Loucy (cell line): ENCODE measurements around the gene KCNA3.

Source experiments
- H2AFZ ChIP-seq: fragments of 200-600 bp; sonication (generic); 2 replicates; pipeline ENCODE4 v1.6.0; 2016; ENCODE audit warnings: antibody characterized with exemption, mild to moderate bottlenecking, low read length, moderate library complexity
- H3F3A ChIP-seq: fragments of 200-600 bp; 2 replicates; pipeline ENCODE4 v1.6.0; 2016; ENCODE audit warnings: antibody characterized with exemption, low read depth, mild to moderate bottlenecking
- H3K27me3 ChIP-seq: fragments of 200-600 bp; sonication (generic); 2 replicates; pipeline ENCODE4 v1.6.1; 2014; ENCODE audit warnings: low read length, mild to moderate bottlenecking; ENCODE audit not compliant: insufficient read depth, poor library complexity, severe bottlenecking
- H3K36me3 ChIP-seq: fragments of 200-600 bp; sonication (generic); 2 replicates; pipeline ENCODE4 v1.6.1; 2016; ENCODE audit warnings: low read length; ENCODE audit not compliant: insufficient read depth
- H3K4me1 ChIP-seq: fragments of 200-600 bp; sonication (generic); 2 replicates; pipeline ENCODE4 v1.5.1; 2014; ENCODE audit warnings: low read length, mild to moderate bottlenecking; ENCODE audit not compliant: insufficient read depth, poor library complexity, severe bottlenecking
- H3K4me2 ChIP-seq: fragments of 200-600 bp; sonication (generic); 2 replicates; pipeline ENCODE4 v1.6.0; 2014; ENCODE audit warnings: antibody characterized with exemption, low read length, low read depth, mild to moderate bottlenecking; ENCODE audit not compliant: poor library complexity, severe bottlenecking
- H3K4me3 ChIP-seq: fragments of 200-600 bp; sonication (generic); 2 replicates; pipeline ENCODE4 v1.5.1; 2014; ENCODE audit warnings: low read length, mild to moderate bottlenecking, mixed read lengths; ENCODE audit not compliant: poor library complexity, severe bottlenecking
- H3K79me2 ChIP-seq: fragments of 200-600 bp; sonication (generic); 2 replicates; pipeline ENCODE4 v1.6.1; 2014; ENCODE audit warnings: low read length; ENCODE audit not compliant: insufficient read depth
- H3K9ac ChIP-seq: fragments of 200-600 bp; sonication (generic); 2 replicates; pipeline ENCODE4 v1.6.0; 2014; ENCODE audit warnings: mild to moderate bottlenecking, low read depth, low read length, moderate library complexity; ENCODE audit not compliant: poor library complexity, severe bottlenecking
- H3K9me2 ChIP-seq: fragments of 200-600 bp; sonication (generic); replicated peaks from 2 replicates; pipeline ENCODE4 v1.6.1; 2016; ENCODE audit warnings: low read depth, low read length, mixed read lengths
- H3K9me3 ChIP-seq: fragments of 200-600 bp; sonication (generic); 2 replicates; pipeline ENCODE4 v1.6.1; 2014; ENCODE audit warnings: mild to moderate bottlenecking, antibody characterized with exemption, low read length, low read depth; ENCODE audit not compliant: insufficient read depth
- H4K20me1 ChIP-seq: fragments of 200-600 bp; sonication (generic); 2 replicates; pipeline ENCODE4 v1.6.0; 2014; ENCODE audit warnings: antibody characterized with exemption, low read length, mild to moderate bottlenecking; ENCODE audit not compliant: insufficient read depth, poor library complexity, severe bottlenecking
- CTCF ChIP-seq: fragments of 200-600 bp; sonication (generic); conservative IDR thresholded peaks from 2 replicates; pipeline ENCODE4 v1.5.1; 2014; ENCODE audit warnings: mild to moderate bottlenecking, antibody characterized with exemption, low read length
- EZH2phosphoT487 ChIP-seq: fragments of 200-600 bp; IDR thresholded peaks from 2 replicates; pipeline ENCODE4 v1.6.1; 2018; ENCODE audit warnings: antibody characterized with exemption, mild to moderate bottlenecking, moderate library complexity, borderline replicate concordance

KCNA3 gene

GRCh38 chr1:110682898-110683297 is 8.2 kb upstream of the KCNA3 start:
- Histone ChIP-seq H3K79me2 (no peaks in the 10 kb centered on the region), H3K36me3 (no peaks in the 10 kb centered on the region), H3K4me3 (no peak overlapping the region), H3K9me2 (no peaks in the 10 kb centered on the region), H2AFZ (no peak overlapping the region), H3K4me1 (no peaks in the 10 kb centered on the region), H3K27me3 (no peaks in the 10 kb centered on the region), H3K9me3 (no peaks in the 10 kb centered on the region), H3K4me2 (no peak overlapping the region), H3K9ac (no peak overlapping the region), H3F3A (no peaks in the 10 kb centered on the region), H4K20me1 (no peaks in the 10 kb centered on the region)
- TF ChIP-seq EZH2phosphoT487 (no peak), CTCF (no peak)

GRCh38 chr1:110680036-110680735 is 5.4 kb upstream of the KCNA3 start:
- Histone ChIP-seq H3K79me2 (no peaks in the 10 kb centered on the region), H3K9me2 (no peaks in the 10 kb centered on the region), H4K20me1 (no peaks in the 10 kb centered on the region), H3F3A (0 out of 2 replicates have a peak, but pooled peaks cover 4% of the 10 kb centered on the region), H3K9ac (no peak overlapping the region), H3K4me1 (no peaks in the 10 kb centered on the region), H3K36me3 (no peaks in the 10 kb centered on the region), H3K4me2 (no peak overlapping the region), H3K4me3 (no peak overlapping the region), H2AFZ (no peak overlapping the region), H3K27me3 (no peaks in the 10 kb centered on the region), H3K9me3 (no peaks in the 10 kb centered on the region)
- TF ChIP-seq EZH2phosphoT487 (no peak), CTCF (no peak)

DNA sequence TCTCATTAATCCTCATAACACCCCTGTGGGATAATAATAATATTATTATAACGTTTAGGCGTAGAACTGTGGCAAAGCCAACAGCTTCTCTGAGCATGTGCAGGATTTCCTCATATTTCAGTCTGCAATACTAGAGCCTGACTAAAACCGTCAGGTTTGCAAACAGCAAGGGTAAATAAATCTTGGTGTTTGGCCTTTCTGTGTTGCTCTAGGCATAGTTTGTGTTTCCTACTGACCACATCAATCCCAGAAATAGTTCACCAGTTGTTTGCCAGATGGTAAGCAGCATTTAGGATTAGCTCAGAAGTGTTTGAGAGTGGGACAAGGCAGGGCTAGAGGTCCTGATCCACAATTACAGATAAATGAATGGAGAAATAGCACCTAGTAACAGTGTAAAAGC is 2.8 kb upstream of the KCNA3 start:
- no peak overlapping the region for H3K4me3 ChIP-seq
- H3K79me2 ChIP-seq: peaks cover 8% of the 10 kb centered on the region; the same call in 1 of the 2 replicates
- peaks cover 16% of the 10 kb centered on the region for H3K4me1 ChIP-seq
- no peak for TF ChIP-seq EZH2phosphoT487
- TF ChIP-seq CTCF: no peak
- H3K36me3 ChIP-seq: no peaks in the 10 kb centered on the region
- H2AFZ ChIP-seq: no peak overlapping the region
- 0 out of 2 replicates have a peak, but pooled peaks cover 4% of the 10 kb centered on the region for H3F3A ChIP-seq
- H3K9me3 ChIP-seq: no peaks in the 10 kb centered on the region
- no peak overlapping the region for H3K4me2 ChIP-seq
- no peaks in the 10 kb centered on the region for H4K20me1 ChIP-seq
- no peak overlapping the region for H3K9ac ChIP-seq
- peaks cover 18% of the 10 kb centered on the region for H3K27me3 ChIP-seq
- H3K9me2 ChIP-seq: no peaks in the 10 kb centered on the region
